ENCODE measurements around the gene HCFC1R1.

The HCFC1R1 gene

DNA sequence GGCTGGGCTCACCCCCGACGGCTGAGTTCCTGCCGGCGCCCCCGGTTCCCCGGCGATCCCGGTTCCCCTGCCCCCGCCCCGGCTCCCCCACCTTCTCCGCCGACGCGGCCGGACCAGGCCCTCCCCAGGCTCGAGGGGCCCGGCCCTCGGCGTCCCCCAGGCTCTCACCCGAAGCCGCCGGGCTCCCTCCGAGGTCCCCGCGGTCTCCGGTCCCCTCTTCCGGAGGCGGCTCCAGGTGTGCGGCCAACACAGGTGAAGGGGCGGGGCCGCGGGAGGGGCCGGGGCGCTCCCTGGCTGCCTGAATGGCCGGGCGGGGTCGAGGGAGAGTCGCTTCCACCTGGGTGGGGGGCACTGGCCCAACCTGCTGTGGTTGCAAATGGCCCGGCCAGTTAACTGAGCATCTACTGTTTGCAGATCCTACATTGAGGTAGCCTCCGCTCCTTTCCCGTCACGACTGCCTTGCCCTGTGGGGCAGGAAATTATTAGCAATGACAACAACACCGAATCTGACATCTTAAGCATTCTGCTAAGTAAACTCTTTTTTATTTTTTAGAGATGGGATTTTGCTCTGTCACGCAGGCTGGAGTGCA lies 13.1 kb upstream of the HCFC1R1 start, which contains the start of gene BICDL2:
Gene BICDL2 (minus strand): TSS at position 219 of the 590 bp plus-strand sequence. CDS start 1,448 bp downstream, outside the sequence.
- DNase-seq (ENCODE audit: low read depth), result no peak
- TF ChIP-seq, protein P1, sequence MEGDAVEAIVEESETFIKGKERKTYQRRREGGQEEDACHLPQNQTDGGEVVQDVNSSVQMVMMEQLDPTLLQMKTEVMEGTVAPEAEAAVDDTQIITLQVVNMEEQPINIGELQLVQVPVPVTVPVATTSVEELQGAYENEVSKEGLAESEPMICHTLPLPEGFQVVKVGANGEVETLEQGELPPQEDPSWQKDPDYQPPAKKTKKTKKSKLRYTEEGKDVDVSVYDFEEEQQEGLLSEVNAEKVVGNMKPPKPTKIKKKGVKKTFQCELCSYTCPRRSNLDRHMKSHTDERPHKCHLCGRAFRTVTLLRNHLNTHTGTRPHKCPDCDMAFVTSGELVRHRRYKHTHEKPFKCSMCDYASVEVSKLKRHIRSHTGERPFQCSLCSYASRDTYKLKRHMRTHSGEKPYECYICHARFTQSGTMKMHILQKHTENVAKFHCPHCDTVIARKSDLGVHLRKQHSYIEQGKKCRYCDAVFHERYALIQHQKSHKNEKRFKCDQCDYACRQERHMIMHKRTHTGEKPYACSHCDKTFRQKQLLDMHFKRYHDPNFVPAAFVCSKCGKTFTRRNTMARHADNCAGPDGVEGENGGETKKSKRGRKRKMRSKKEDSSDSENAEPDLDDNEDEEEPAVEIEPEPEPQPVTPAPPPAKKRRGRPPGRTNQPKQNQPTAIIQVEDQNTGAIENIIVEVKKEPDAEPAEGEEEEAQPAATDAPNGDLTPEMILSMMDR (conservative IDR thresholded peaks at IDR 0.05; ENCODE audit: low read depth, low read length), result no peak
- no peak within 1 kb of the TSS for H3K4me3 ChIP-seq (ENCODE audit: low read depth, low read length)

DNA sequence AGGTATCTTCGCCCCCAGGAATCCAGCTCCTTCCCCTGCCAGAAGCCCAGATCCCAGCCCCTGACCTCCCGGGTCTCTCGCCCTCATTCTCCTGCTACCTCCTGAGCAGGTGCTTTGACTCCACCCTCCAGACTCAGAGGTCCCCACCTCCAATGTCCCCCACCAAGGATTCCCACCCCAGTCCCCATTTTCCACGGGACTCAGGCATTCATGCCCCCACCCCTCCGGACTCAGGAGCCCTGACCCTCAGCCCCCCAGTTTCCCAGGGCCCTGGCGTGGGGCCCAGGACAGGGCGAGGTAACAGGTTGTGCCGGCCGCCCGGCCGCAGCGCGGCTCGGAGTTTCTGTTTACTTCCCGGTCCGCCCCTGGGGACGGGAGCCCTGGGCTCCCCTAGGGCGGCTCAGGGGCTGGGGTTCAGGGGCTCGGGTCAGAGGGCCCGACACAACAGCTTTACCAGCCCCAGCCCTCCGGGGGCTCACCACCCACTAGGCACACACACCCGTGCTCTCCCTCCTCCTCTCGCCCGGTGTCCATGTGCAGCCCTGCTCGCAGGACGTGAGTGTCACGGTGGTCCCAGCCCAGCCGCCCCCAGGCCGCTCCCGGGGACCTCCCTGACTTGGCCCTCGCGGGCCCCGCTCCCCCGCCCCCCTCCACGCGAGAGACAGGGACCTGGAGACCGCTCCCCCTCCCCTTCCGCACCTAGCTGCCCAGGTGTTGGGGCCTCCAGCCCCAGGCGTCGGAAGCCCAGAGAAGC lies 12.4 kb upstream of the HCFC1R1 start:
- no peak for DNase-seq (ENCODE audit: low read depth)
- TF ChIP-seq, protein P1 (conservative IDR thresholded peaks at IDR 0.05; ENCODE audit: low read depth, low read length), result no peak
- no peak overlapping the region for H3K4me3 ChIP-seq (ENCODE audit: low read depth, low read length)

DNA sequence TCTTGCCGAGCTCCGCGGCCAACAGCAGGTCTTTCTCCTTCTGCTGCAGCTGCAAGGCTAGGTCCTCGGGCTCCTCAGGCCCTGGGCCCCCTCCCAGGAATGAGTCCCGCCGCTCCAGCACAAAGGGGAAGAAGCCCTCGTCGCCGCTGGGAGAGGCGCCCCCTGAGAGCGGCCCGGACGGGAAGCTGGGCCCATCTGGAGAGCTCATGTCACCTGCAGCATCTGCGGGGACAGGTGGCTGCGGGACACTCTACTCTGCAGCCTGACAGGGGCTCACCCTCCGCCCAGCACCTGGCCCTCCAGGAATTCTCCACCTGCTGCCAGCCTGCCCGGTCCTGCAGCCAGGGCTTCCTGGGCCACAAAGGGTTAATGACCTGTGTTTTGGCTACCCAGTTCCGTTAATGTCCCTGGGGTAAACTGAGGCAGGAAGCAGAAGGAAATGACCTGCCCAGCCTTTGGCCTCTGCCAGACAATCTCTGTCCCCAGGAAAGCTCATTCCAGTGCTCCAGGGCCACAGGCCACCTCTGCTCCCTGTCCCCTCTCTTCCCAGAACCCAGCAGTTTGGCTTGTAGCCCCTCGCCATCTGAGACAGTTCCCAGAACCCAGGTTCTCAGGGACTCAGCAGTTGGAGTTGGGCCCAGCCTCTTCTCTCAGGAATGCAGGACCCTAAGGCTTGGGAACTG lies 11.7 kb upstream of the HCFC1R1 start:
- TF ChIP-seq, protein P1 (conservative IDR thresholded peaks at IDR 0.05; ENCODE audit: low read depth, low read length), result no peak
- H3K4me3 ChIP-seq (ENCODE audit: low read depth, low read length), result no peak overlapping the region
- no peak for DNase-seq (ENCODE audit: low read depth)

DNA sequence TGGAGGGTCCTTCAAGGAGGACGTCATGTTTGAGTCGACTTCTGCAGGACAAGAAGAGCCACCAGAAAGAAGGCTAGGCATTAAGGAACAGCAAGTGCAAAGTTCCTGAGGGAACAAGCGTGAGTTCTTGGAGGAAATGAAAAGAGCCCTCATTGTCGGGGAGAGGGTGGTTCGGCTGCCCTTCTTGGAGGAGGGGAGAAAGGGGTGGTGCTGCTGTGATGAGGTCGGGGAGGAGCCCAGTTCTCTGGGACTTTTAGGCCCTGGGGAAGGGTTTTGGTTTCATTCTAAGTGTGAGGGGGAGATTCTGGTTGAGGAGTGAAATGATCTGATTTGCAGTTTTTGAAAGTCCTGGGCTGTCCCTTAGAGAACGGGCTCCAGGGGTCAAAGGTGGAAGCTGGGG lies 8.9 kb upstream of the HCFC1R1 start:
- H3K4me3 ChIP-seq (ENCODE audit: low read depth, low read length), result no peak overlapping the region
- no peak for DNase-seq (ENCODE audit: low read depth)
- TF ChIP-seq, protein P1 (conservative IDR thresholded peaks at IDR 0.05; ENCODE audit: low read depth, low read length), result no peak

DNA sequence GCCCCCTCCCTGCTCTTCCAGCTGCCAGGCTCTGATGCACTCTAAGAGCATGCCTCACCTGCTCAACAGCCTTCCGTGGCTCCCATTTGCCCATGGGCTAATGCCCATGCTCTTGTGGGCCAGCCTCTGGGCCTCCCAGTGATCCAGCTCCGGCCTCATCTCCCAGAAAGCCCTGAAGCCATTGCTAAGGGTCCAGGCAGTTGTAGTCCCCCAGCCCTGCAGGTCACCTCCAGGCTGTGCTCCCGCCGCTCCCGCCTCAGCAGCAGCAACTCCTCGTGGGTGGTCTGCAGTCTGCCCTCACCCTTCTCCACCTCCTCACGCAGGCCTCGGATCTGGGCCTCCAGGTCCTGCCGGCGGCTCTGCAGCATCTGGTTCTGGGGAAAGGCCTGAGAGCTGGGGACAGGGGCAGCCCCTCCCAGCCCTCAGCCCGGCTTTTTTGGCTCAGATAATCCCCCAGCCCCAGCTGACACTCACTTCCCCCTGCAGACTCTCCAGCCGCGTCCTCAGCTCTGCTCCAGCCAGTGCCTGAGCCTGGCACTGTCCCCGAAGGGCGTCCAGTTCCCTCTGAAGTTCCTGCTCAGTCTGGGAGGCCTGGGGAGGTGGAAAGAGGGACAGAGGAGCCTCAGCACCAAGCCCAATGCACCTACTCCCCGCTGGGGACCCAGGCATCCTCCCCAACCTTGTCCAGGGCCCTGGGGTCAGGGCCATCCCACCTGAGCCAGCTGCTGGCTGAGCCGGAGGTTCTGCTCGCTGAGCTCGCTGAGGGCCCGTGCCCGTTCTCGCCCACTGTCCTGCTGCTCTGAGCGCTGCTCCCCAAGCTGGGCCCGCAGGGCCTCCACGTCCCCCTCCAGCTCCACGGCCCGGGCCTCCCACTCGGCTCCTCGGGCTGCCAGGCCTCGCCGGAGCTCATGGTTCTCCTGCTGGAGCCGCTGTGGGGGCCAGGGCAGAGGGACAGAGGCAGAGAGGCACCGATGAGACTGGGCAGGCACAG lies 6.8 kb upstream of the HCFC1R1 start:
- no peak overlapping the region for H3K4me3 ChIP-seq (ENCODE audit: low read depth, low read length)
- TF ChIP-seq, protein P1 (conservative IDR thresholded peaks at IDR 0.05; ENCODE audit: low read depth, low read length), result no peak
- DNase-seq (ENCODE audit: low read depth), result no peak

DNA sequence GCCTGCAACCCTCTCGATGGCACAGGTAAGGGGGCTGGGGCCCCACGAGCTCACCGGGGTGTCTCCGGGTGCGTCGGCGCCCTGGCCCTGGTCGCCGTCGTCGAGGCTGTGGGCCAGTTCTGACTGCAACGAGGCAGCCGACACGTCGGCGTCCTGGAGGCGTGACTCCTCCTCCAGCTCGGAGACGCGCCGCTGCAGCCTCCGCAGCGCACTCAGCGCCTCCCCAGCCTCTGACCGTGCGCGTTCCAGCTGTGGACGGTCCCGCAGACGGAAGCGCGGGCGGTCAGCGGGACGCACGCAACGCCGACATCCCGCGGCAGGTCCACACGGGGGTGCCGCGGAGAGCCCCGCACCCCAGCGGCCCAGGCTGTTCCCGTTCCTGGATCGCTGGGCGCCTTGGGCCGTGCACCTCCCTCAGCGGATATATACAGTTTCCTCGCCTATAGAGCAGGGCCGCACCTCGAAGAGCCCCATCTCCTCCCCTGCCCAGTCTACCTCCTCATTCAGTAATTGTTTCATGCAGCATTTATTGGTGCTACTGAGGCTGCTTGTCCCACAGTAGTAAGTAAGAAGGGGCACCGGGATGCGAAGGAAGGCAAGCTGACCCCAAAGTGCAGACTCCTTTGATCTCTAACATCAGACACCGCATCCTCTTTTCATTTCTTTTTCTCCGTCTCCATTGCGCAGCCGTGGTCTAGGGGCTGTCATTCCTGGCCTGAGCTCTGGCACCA lies 5.9 kb upstream of the HCFC1R1 start:
- peak; percentile 38 for DNase-seq (ENCODE audit: low read depth)
- peak overlapping the region; percentile 29 for H3K4me3 ChIP-seq (ENCODE audit: low read depth, low read length)
- TF ChIP-seq, protein P1 (conservative IDR thresholded peaks at IDR 0.05; ENCODE audit: low read depth, low read length), result no peak

Data from choroid plexus epithelial cell (primary cell).